GM19099 (cell line): ENCODE results near the gene ITGBL1.

Source experiments
- POLR2A ChIP-seq: IDR thresholded peaks from 3 replicates; pipeline ENCODE4 v1.6.1; 2011; ENCODE audit warnings: low read depth; ENCODE audit not compliant: insufficient read length; ENCODE audit errors: extremely low read depth

The ITGBL1 gene

GRCh38 chr13:101452519-101453485 lies at the start of gene ITGBL1:
ITGBL1 (plus strand) TSS chr13:101452675; CDS start chr13:101452834, 159 bp downstream.
- no peak for TF ChIP-seq POLR2A

GRCh38 chr13:101406791-101407190 lies 45.7 kb upstream of the ITGBL1 start:
- no peak for TF ChIP-seq POLR2A

GRCh38 chr13:101408154-101408553 lies 44.3 kb upstream of the ITGBL1 start:
- TF ChIP-seq POLR2A: no peak

DNA sequence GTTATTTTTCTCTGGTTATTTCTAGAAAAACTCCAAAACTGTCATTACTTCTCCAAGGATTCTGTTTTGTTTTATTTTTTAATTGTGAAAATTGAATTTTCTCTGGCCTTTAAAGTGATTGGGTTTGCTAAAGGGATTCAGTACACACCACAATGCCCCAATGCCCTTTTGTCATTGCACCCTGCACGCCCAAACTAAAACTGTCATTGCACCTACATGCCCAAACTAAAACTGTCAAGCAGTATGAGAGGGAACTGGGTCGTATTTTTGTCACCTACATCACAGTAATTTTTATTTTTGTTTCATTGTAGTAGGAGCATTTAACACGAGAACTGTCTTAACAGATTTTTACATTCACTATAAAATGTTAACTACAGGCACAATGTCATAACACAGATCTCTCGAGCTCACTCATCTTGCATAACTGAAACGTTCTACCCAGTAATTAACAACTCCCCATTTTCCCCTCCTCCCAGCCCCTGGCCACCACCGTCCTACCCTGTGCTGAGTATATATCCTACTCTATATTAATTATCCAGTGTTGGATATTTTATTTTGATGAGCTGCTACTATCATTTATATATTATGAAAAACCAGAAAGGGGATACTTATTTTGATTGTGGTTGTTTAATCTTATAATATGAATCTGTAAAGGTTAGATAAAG lies 43.4 kb upstream of the ITGBL1 start:
- TF ChIP-seq POLR2A: no peak

- TF ChIP-seq POLR2A: no peak
Measured at GRCh38 chr13:101412076-101412475, 40.4 kb upstream of the ITGBL1 start.

GRCh38 chr13:101415358-101416174 lies 36.9 kb upstream of the ITGBL1 start:
- no peak for TF ChIP-seq POLR2A

DNA sequence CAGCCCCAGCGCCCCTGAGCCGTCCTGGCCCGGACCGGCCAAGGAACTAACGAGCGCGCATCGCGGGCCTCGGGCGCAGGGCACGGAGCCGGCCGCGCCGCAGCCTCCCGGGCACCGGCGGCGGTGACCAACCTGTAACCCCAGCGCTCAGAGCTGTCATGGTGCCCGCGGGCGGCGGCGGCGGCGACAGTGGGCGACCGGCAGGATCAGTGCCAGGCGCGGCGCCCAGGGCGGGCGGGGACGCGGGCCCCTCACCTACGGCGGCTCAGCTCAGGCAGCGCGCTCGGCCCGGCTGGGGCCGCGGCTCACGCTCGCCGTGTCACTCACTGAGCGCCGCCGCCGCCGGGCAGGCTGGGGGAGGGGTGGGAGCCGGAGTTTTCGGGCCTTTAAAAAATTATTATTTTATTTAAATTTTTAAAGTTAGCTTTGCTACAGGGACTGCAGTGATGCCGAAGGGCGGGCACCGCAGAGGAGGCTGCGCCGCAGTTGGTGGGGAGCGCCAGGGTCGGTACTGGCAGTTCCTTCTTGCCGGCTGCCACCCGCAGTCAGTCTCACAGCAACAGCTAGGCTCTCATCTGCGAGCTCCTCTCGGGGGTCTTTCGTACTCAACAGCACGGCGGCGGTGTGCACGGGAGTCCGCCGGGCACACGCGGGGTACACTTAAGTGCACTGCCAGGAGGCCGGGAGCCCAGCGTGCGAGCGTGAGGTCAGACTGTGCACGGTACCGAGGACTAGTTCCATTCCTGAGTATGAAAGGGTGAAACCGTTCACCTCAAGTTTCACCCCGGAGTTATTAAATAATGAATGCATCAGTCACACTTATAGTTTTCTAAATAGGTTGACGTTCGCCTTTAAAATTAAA lies 36.1 kb upstream of the ITGBL1 start, which contains the start of gene NALCN:
NALCN (minus strand) TSS at position 328 of the 862 bp plus-strand sequence. CDS start 17,382 bp downstream, outside the sequence.
- no peak for TF ChIP-seq POLR2A

- TF ChIP-seq POLR2A: no peak
Measured at GRCh38 chr13:101417043-101417406, 35.5 kb upstream of the ITGBL1 start.

DNA sequence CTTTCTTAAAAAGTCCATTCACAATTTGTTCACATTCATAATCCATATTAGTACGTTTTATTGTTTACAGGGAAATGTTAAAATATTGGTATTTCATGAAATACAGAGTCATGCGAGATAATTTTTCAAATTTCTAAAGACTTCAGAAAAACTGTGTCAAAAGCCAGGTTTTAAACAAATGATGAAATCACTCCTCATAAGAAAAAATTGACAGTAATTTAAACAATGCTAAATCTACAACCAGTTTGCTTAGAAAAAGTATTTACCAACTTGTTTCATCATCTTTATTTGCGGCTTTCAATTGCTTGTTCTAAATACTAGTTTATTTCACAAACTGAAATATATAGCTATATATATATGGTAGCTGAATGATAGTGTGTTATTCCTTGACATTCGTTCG lies 35.0 kb upstream of the ITGBL1 start:
- TF ChIP-seq POLR2A: no peak

- no peak for TF ChIP-seq POLR2A
Measured at GRCh38 chr13:101423872-101424271, 28.6 kb upstream of the ITGBL1 start.

DNA sequence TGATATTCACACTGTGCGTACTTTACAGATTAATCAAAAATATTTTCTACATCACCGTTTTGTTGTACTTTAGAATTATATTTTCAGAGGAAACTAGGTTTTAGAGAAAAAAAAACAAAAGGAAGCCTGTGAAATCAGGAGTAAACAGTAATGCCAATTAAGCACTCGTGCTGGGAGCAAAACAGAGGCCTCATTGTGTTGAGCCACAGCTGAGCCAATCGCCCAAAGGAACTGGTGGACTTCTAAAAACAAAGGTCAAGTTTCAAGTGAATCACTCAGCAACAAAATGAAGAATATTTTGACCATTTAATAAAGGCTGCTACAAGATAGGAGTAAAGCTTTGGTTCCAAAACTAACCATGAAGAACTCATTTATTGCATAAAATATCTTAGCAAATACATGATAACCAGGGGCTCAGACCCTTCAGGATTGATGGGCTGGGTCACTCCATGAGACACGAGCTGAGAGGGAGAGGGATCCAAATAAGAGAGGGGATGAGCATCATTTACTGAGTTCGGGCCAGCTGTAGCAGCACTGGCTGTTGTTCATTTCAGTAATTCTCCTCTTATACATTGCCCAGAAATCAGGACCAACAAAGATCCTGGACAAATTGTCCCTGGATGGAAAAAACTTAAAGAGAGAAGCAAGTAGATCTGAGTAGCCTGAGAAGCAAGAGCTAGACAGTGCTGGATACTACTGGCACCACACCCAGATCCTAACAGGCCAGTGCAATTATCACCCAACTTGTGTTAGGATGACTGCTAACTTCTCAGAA lies 27.9 kb upstream of the ITGBL1 start:
- TF ChIP-seq POLR2A: no peak

GRCh38 chr13:101425156-101425471 lies 27.4 kb upstream of the ITGBL1 start:
- no peak for TF ChIP-seq POLR2A

DNA sequence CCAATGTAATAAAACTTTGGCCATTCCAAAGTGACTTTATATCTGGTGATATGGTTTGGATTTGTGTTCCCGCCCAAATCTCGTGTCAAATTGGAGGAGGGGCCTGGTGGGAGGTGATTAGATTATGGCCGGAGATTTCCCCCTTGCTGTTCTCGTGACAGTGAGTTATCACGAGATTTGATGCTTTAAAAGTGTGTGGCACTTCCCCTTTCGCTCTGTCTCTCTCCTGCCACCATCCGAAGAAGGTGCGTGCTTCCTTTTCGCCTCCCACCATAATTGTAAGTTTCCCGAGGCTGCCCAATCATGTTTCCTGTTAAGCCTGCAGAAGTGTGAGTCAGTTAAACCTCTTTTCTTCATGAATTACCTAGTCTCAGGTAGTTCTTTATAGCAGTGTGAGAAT lies 26.9 kb upstream of the ITGBL1 start:
- TF ChIP-seq POLR2A: no peak
